ENCODE results near the gene BHLHE23.
"Not testable (repeated sequence)": the region's sequence is repeated elsewhere in the genome, so short reads cannot be mapped to it uniquely, and the experiment has no call there.

The BHLHE23 gene

DNA sequence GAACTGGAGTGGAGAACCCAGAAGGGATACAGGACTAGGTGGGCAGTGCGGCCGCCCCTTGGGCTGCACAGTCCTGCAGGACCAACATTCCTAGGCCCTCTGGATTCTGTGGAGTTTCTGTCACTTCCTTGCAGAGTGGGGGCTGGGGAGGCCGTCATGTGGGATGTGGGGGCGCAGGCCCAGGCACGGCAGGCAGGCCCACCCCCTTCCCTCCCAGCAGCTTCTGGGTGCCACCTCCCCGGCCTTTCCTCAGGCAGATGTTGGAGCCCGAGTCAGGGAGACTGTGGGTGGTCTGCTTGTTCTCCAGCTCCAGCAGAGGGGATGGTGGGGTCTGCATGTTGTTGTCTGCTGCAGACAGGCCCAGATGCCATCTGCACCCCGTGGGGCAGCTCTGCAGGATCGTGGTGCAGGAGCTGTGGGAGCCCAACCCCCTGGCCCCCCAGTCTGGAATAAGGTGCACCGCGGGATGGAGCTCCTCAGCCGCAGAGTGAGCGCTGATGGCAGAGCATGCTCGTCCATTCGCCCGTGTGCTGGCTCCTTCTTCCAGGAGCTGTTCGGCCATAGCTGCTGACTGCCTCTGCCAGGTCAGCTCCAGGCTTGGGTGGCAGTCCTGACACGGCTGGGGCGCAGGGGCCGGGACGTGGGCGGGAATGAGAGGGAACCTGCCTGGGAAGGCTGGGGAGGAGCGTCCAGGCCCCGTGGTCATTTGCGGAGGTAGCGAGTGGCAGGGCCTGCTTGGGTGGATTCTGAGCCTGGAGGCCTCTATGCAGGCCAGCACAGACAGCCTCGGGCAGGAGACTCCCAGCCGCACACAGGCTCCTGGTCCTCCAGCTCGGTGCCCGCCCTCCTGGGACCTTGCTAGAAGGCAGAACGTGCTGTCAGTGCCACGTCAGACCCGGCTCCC is 36.2 kb downstream of the BHLHE23 start:
- DNase-seq: no peak

- DNase-seq: no peak
Observed at GRCh38 chr20:62969939-62970306, 36.8 kb downstream of the BHLHE23 start.

GRCh38 chr20:62969179-62969760 is 37.5 kb downstream of the BHLHE23 start:
- DNase-seq: no peak

DNA sequence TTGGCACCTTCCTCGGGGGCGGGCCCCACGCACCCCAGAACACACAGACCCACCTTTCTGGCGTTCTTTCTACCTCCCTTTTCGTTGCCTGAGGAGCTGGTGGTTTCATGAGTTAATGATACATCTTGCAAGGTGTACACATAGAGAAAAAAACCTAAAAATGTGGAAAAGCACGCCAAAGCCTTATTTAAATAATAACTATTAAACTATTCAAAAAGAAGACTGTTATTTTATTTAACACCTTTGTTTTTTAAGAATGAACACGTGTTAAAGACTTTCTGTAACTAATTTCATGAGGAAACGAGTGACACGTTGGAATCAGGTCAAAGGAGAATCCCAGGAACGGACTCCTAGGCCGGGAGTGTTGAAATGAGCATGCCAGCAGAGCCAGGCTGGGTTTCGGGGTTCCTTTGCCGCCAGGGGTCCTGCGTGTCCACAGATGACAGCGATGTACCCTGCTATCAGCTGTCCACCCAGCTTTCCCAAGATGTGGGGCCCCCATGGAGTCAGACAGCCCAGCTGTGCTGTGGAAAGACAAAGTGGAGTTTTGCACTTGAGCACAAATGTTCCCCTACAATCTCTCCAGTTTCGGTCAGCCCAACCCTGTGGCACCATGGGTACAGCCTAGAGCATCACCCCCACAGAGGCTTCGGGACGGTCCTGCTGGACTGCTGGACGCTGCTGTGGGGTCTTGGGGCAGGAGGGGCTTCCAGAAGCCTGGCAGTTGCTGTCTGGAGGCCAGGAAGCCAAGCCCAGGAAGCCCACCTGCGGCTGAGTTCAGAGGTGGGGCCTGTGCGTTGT is 38.2 kb downstream of the BHLHE23 start:
- no peak for DNase-seq

- no peak for DNase-seq
Observed at GRCh38 chr20:62967628-62968351, 39.0 kb downstream of the BHLHE23 start.

GRCh38 chr20:62967149-62967501 is 39.6 kb downstream of the BHLHE23 start:
- DNase-seq: no peak

DNA sequence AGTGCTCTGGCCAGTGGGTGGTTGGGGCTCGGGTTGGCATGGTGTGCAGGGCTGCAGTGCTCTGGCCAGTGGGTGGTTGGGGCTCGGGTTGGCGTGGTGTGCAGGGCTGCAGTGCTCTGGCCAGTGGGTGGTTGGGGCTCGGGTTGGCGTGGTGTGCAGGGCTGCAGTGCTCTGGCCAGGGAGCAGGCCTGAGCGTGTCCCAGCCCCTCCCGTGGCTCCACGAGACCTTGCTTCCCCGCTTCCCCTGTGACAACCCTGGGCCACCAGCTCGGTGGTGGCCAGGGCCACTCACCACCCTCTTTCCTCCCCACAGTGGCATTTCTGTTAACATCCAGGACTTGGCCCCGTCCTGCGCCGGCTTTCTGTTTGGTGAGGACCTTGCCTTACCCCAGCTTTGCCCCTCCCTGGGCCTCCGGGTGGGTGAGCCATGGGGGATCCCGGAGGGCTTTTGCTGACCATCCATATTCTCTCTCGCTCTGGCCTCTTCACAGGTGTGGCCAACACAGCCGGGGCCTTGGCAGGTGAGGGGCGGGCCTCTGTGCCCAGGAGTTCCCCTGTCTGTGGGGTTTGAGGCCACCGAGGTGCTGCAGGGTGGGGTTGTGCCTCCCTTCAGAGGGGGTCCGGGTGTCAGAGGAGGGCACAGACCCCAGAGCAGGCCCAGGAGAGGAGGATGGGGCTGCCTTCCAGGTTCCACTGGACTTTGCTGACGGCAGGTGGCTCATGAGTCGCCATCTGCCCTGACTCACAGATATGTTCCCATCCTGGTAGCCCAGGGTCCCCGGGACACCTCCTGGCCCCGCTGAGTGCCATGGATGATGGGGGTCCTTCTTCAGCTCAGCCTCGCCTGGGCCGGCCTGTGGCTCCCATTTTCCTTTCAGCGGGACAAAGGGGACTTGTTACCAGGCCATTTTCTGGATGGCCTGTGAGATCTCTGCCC is 40.3 kb downstream of the BHLHE23 start:
- no peak for DNase-seq

DNA sequence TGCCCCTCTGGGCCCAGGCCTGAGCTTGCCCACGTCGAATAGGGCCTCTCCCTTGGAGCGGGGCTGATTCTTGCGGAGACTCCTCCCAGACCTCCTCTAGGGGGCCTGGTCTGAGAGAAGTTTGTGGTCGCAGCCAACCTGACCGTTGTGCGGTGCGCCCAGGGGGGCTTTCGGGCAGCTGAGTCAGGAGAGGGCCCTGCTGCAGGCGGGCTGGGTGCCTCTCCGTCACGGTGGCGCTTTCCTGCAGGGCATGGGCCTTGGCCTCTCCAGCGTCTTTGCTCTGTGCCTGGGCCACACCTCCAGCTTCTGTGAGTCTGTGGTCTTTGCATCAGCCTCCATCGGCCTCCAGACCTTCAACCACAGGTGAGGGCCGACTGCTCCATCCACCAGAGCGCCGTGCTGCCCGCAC is 41.4 kb downstream of the BHLHE23 start:
- no peak for DNase-seq

DNA sequence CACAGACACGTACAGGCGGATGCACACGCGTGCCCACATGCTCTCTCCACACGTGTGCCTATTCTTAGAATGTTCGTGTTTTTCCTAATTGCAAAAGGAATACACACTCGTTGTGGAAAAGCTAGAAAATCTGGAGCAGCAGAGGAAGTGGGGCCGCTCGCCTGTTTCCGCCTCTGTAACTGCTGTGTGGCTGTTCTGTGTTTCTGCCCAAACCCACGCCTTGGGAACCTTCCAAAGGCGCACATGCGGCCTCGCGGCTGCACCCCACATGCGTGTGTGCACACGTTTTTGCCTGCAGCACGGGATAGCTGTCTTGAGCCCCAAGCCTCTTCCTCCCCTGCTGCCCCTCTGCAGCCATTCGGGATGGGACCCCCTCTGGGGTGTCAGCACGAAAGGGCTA is 42.1 kb downstream of the BHLHE23 start:
- no peak for DNase-seq

GRCh38 chr20:62963614-62964397 is 43.0 kb downstream of the BHLHE23 start:
- no peak for DNase-seq

DNA sequence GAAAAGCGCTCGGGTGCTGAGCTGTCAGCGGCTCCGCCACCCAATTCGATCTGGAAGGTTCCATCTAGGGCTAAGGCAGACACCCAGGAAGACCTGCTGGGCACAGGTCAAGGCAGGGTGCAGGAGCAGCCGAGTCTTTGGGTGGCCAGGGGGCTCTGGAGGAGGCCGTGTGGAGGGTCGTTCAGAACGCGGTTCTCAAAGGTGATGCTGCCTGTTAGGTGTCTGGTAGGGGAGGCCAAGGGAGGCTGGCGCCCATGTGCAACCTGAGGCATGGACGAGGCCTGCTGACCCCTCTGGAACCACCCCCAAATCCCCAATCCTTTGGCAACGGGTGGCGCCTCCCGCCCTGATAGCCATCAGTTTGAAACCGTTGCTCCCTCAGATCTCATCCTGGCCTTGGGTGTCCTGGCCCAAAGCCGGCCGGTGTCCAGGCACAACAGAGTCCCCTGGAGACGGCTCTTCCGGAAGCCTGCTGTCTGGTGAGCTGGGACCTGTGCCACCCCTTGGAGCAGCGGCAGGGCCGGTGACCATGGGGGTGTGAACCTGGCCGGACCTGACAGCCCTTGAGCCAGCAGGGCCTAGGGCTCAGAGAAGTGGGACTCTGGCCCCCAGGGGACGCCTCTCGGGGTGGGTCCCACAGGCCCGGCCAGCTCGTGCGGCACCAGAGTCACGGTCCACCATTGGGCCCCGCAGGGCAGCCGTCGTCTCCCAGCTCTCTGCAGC is 43.7 kb downstream of the BHLHE23 start:
- DNase-seq: no peak

- no peak for DNase-seq
Observed at GRCh38 chr20:62962221-62962879, 44.4 kb downstream of the BHLHE23 start.

- DNase-seq: no peak
Observed at GRCh38 chr20:62961799-62962198, 45.0 kb downstream of the BHLHE23 start.

DNA sequence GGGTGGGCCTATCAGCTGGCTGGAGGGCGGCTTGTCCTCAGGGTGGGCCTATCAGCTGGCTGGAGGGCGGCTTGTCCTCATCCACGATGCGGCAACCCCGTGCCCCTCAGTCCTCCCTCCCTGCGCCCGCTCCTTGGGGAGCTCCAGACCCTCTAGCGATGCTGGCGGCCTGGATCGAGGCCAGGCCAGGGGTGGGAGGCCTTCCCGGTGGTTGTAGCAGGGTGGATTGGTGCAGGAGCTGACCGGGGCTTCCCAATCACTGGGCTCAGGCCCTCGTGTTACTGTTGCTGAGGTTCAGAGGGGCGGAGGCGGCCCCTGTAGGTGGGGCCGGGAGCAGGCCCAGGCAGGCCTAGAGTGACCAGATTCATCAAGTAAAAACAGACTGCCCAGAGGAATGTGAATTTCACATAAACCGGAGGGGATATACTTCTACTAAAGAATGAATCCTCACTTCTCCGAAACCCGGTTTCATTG is 45.4 kb downstream of the BHLHE23 start:
- no peak for DNase-seq

GRCh38 chr20:62960446-62961309 is 46.1 kb downstream of the BHLHE23 start:
- DNase-seq: not testable (repeated sequence)

DNA sequence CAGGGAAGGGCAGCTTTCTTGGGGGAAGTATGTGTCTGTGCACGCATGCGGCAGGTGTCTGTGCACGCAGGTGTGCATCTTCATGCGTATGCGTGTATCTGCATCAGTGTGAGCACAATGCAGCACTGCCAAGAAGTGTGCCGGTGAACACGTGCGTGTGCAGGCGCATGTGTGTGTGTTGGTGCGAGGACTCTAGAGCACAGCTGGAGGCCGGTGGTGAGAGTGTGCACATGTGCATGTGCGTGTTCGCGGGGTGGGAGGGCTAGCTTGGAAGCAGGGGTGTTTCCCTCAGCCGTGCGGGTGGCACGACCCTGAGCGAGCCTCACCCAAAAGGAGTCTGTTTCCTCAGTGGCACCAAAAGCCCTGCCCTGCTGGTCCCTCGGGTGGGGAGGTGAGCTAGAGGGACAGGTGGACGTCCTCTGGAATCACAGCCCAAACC is 46.7 kb downstream of the BHLHE23 start:
- DNase-seq: no peak

- no peak for DNase-seq
Observed at GRCh38 chr20:62959101-62959971, 47.4 kb downstream of the BHLHE23 start.
